ENCODE results near the gene AASS.

DNA sequence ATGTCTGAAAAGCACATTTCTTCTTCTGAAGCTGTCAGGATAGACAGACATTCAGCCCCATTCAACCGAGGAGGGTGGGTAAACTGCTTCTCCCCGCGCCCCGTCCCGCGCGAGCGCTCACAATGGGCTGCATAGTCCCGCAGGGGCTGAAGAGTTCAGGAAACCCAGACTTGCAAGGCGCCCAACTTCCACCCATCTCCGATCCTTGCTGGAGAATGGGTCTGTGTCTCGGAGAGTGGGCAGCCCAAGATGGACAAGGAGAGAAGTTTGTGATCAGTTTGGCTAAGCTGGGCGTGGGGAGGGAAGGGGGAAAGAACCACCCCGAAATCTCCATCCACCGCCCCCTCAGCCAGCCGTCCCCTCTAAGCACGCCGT, 686 bp downstream of the AASS start:
- TF ChIP-seq, protein P1, sequence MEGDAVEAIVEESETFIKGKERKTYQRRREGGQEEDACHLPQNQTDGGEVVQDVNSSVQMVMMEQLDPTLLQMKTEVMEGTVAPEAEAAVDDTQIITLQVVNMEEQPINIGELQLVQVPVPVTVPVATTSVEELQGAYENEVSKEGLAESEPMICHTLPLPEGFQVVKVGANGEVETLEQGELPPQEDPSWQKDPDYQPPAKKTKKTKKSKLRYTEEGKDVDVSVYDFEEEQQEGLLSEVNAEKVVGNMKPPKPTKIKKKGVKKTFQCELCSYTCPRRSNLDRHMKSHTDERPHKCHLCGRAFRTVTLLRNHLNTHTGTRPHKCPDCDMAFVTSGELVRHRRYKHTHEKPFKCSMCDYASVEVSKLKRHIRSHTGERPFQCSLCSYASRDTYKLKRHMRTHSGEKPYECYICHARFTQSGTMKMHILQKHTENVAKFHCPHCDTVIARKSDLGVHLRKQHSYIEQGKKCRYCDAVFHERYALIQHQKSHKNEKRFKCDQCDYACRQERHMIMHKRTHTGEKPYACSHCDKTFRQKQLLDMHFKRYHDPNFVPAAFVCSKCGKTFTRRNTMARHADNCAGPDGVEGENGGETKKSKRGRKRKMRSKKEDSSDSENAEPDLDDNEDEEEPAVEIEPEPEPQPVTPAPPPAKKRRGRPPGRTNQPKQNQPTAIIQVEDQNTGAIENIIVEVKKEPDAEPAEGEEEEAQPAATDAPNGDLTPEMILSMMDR (IDR thresholded peaks at IDR 0.05) = no peak
- no peak for TF ChIP-seq EZH2 (IDR thresholded peaks at IDR 0.05)
- no peak for TF ChIP-seq EZH2phosphoT487 (IDR thresholded peaks at IDR 0.05)
